ENCODE results near the gene SVIL.

DNA sequence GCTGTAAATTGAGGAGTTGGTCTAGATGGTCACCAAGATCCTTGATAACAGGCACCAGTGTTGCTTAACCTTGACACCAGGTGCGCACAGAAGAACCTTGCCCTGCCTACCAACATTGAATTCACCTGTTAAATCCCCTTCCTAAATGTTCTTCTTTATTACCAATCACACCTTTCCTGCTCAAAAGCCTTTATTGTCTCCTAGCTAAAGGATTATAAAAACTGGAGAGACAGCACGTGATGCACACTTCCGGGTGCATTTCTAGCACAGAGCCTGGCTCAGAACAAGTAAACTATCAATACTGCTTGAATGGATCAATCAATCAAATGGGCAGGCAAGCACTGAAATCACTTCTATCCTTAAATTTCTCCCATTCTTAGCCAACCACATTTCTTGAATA, 56.3 kb downstream of the SVIL start:
- no peak for TF ChIP-seq EZH2 (IDR thresholded peaks at IDR 0.05; ENCODE audit: borderline replicate concordance, insufficient read depth, low read length, poor library complexity, severe bottlenecking)
- no peak for TF ChIP-seq EP300 (conservative IDR thresholded peaks at IDR 0.05; ENCODE audit: poor library complexity, severe bottlenecking)
- TF ChIP-seq, protein P1, sequence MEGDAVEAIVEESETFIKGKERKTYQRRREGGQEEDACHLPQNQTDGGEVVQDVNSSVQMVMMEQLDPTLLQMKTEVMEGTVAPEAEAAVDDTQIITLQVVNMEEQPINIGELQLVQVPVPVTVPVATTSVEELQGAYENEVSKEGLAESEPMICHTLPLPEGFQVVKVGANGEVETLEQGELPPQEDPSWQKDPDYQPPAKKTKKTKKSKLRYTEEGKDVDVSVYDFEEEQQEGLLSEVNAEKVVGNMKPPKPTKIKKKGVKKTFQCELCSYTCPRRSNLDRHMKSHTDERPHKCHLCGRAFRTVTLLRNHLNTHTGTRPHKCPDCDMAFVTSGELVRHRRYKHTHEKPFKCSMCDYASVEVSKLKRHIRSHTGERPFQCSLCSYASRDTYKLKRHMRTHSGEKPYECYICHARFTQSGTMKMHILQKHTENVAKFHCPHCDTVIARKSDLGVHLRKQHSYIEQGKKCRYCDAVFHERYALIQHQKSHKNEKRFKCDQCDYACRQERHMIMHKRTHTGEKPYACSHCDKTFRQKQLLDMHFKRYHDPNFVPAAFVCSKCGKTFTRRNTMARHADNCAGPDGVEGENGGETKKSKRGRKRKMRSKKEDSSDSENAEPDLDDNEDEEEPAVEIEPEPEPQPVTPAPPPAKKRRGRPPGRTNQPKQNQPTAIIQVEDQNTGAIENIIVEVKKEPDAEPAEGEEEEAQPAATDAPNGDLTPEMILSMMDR (IDR thresholded peaks at IDR 0.05; ENCODE audit: poor library complexity, severe bottlenecking): no peak
- no peak for TF ChIP-seq POLR2AphosphoS5 (IDR thresholded peaks at IDR 0.05)
